Ishikawa (cell line): ENCODE measurements around the gene CYSTM1.

ENCODE experiments used
- RAD21 ChIP-seq: IDR thresholded peaks from 2 replicates; pipeline ENCODE4 v1.6.1; 2012; ENCODE audit warnings: low read depth
- TF ChIP-seq, protein P1 (sequence below): IDR thresholded peaks from 2 replicates; pipeline ENCODE4 v1.6.1; 2012; ENCODE audit warnings: low read depth, mild to moderate bottlenecking

DNA sequence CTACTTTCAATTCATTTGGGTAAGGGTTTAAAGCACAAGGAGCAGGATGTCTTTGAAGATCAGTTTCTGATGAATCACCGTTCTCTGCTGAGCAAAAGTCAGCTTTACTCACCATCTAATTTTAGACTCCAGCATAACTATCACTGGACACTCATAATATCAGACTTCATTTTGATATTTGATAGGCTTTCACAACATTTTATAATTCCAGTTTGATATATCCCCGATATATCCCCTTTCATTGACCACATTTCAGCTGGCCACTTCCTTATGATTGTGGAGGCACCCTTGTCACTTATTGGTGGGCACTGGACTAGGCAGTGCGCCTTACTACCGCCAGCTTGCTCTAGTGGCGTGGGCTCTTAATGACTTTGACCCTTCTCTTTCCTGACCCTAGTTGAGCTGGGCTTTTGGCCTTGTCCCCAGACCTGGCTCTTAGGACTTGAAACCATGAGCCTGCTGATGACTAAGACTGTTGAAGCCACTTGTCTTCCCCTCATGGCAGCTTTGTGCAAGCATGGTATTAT is 46.8 kb downstream of the CYSTM1 start:
- no peak for TF ChIP-seq RAD21
- TF ChIP-seq, protein P1, sequence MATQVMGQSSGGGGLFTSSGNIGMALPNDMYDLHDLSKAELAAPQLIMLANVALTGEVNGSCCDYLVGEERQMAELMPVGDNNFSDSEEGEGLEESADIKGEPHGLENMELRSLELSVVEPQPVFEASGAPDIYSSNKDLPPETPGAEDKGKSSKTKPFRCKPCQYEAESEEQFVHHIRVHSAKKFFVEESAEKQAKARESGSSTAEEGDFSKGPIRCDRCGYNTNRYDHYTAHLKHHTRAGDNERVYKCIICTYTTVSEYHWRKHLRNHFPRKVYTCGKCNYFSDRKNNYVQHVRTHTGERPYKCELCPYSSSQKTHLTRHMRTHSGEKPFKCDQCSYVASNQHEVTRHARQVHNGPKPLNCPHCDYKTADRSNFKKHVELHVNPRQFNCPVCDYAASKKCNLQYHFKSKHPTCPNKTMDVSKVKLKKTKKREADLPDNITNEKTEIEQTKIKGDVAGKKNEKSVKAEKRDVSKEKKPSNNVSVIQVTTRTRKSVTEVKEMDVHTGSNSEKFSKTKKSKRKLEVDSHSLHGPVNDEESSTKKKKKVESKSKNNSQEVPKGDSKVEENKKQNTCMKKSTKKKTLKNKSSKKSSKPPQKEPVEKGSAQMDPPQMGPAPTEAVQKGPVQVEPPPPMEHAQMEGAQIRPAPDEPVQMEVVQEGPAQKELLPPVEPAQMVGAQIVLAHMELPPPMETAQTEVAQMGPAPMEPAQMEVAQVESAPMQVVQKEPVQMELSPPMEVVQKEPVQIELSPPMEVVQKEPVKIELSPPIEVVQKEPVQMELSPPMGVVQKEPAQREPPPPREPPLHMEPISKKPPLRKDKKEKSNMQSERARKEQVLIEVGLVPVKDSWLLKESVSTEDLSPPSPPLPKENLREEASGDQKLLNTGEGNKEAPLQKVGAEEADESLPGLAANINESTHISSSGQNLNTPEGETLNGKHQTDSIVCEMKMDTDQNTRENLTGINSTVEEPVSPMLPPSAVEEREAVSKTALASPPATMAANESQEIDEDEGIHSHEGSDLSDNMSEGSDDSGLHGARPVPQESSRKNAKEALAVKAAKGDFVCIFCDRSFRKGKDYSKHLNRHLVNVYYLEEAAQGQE: no peak
